D721Med (cell line): ENCODE results near the gene HINT3.
"Not testable (repeated sequence)": the region's sequence is repeated elsewhere in the genome, so short reads cannot be mapped to it uniquely, and the experiment has no call there.

Source experiments
- DNase-seq: peaks from one replicate; pipeline ENCODE4 v3.0.0; 2011; ENCODE audit warnings: low spot score; ENCODE audit not compliant: insufficient read length
- FAIRE-seq: peaks from 2 replicates; lab custom pipeline; 2011; peaks lifted over from hg19 to GRCh38; lab: Jason Lieb, UNC
- CTCF ChIP-seq: IDR thresholded peaks from 2 replicates; pipeline ENCODE4 v1.5.1; 2012; ENCODE audit warnings: mild to moderate bottlenecking, control low read depth; ENCODE audit not compliant: insufficient read depth; ENCODE audit errors: missing control alignments

The HINT3 gene

GRCh38 chr6:125926711-125927110 lies 29.9 kb upstream of the HINT3 start:
- no peak for TF ChIP-seq CTCF
- DNase-seq = no peak

GRCh38 chr6:125927761-125928160 lies 28.8 kb upstream of the HINT3 start:
- DNase-seq (no peak), FAIRE-seq (no peak)
- TF ChIP-seq CTCF = no peak

More at GRCh38 chr6:125926711-125927110, 29.9 kb upstream of the HINT3 start:
- no peak for FAIRE-seq

- DNase-seq (no peak), FAIRE-seq (no peak)
- no peak for TF ChIP-seq CTCF
These were observed 25.7 kb upstream of the HINT3 start for GRCh38 chr6:125930765-125931418.

- DNase-seq (no peak), FAIRE-seq (no peak)
- TF ChIP-seq CTCF = no peak
These were observed 24.7 kb upstream of the HINT3 start for GRCh38 chr6:125931733-125932450.

- DNase-seq (no peak), FAIRE-seq (no peak)
- no peak for TF ChIP-seq CTCF
These were observed 24.1 kb upstream of the HINT3 start for GRCh38 chr6:125932451-125932795.

- DNase-seq, FAIRE-seq: not testable (repeated sequence)
These were observed 21.1 kb upstream of the HINT3 start for GRCh38 chr6:125935520-125935919.

GRCh38 chr6:125939026-125939425 lies 17.5 kb upstream of the HINT3 start:
- TF ChIP-seq CTCF = no peak
- no peak for DNase-seq
- no peak for FAIRE-seq
